LNCAP (cell line): ENCODE results near the gene ZNF236.

ENCODE experiments used
- CTCF ChIP-seq: fragments of 450-650 bp; IDR thresholded peaks from 2 replicates; pipeline ENCODE4 v1.5.1; 2017; ENCODE audit warnings: mild to moderate bottlenecking

ZNF236 gene

GRCh38 chr18:76897257-76897656 lies 74.9 kb downstream of the ZNF236 start:
- TF ChIP-seq CTCF = no peak

- no peak for TF ChIP-seq CTCF
Observed at GRCh38 chr18:76903386-76903785, 81.0 kb downstream of the ZNF236 start.

GRCh38 chr18:76905821-76906220 lies 83.5 kb downstream of the ZNF236 start:
- TF ChIP-seq CTCF = no peak

- TF ChIP-seq CTCF = no peak
Observed at GRCh38 chr18:76908277-76908676, 85.9 kb downstream of the ZNF236 start.

- TF ChIP-seq CTCF = no peak
Observed at GRCh38 chr18:76909439-76909838, 87.1 kb downstream of the ZNF236 start.

DNA sequence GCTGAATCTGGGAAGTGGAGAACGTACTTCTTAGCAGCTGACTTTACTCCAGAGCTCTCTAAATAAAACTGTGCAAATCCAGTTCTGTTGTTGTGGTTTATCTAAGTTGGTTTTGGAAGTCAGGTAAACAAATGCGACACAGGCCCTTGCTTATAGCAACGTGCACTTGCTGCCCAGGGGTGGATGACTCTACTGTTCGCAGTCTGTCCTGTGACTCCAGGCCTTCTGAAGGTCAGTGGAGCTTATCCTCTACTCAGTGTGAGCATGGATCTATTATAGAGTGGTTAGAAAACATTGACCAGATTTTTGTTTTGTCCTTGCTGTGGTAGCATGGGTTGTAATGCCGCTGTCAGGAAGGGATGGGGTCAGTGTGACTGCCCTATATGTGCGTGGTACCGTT lies 89.1 kb downstream of the ZNF236 start:
- TF ChIP-seq CTCF = no peak

DNA sequence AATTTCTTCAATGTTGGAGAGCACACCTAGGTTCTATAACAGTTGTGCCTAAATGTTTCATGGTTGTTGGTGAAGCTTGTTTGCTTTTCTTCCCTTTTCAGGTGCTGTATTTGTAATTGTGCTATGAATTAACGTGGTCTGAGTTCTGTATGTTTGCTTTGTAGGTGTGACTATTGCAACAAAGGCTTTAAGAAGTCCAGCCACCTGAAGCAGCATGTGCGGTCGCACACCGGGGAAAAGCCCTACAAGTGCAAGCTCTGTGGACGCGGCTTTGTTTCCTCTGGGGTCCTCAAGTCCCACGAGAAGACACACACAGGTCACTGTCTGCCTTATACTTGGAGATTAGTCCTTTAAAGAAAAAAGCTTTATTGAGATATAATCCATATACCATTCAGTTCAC lies 91.2 kb downstream of the ZNF236 start:
- TF ChIP-seq CTCF = no peak

- no peak for TF ChIP-seq CTCF
Observed at GRCh38 chr18:76914314-76914713, 92.0 kb downstream of the ZNF236 start.
